ENCODE results near the gene PRKCH.

PRKCH gene

DNA sequence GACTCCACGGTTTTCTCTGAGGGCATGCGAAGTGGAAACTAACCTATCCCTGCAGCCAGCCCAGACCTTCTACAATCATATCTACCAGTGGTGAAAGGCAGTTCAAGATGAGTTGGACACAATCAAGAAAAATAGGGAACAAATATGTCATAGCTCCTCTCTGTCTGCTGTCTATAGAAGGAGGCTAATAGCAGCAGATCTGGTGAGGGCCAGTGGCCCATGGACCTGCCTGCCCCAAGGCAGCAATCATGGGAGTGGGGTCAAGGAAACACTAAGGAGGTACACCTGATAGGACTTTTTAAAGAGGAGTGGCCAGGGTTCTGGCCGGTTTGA is 149.5 kb downstream of the PRKCH start:
- H3K4me3 ChIP-seq (ENCODE audit: low read depth, low read length): no peak overlapping the region
- DNase-seq (ENCODE audit: low read depth): no peak
- TF ChIP-seq, protein P1, sequence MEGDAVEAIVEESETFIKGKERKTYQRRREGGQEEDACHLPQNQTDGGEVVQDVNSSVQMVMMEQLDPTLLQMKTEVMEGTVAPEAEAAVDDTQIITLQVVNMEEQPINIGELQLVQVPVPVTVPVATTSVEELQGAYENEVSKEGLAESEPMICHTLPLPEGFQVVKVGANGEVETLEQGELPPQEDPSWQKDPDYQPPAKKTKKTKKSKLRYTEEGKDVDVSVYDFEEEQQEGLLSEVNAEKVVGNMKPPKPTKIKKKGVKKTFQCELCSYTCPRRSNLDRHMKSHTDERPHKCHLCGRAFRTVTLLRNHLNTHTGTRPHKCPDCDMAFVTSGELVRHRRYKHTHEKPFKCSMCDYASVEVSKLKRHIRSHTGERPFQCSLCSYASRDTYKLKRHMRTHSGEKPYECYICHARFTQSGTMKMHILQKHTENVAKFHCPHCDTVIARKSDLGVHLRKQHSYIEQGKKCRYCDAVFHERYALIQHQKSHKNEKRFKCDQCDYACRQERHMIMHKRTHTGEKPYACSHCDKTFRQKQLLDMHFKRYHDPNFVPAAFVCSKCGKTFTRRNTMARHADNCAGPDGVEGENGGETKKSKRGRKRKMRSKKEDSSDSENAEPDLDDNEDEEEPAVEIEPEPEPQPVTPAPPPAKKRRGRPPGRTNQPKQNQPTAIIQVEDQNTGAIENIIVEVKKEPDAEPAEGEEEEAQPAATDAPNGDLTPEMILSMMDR (conservative IDR thresholded peaks at IDR 0.05; ENCODE audit: low read depth, low read length): no peak

DNA sequence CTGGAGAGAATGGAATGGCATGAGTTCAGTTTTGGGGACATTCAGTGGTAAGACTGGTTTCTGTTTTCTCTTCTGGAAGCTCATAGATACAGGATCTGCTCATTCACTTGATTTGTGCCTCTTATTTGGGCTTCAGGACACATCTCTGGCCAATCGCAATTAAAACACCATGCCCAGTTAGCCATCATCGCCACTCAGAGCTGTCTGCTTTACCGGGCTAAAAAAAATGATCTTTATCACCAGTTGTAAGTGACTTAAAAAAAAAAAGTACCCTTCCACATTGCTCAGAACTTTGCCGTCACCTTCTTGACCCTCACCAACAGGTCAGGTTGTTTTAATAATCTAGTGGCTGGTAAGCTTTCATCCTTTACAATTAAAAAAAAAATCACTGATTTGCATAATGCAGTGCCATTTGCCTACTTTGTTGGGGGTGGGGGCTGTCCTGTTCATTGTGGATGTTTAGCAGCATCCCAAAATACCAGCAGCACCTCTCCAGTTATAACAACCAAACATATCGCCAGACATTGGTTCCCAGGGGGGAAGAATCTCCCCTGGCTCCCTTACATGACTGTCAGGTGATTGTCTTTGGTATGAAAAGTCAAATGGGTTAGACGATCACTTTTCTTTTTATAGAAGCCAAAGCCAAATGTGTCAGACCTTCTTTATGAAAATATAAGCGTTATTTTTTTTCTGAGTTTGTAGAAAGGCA is 150.1 kb downstream of the PRKCH start:
- TF ChIP-seq, protein P1 (conservative IDR thresholded peaks at IDR 0.05; ENCODE audit: low read depth, low read length): no peak
- H3K4me3 ChIP-seq (ENCODE audit: low read depth, low read length): peak overlapping the region; percentile 56
- DNase-seq (ENCODE audit: low read depth): peak; percentile 67

- H3K4me3 ChIP-seq (ENCODE audit: low read depth, low read length): peak overlapping the region; percentile 56
- DNase-seq (ENCODE audit: low read depth): peak; percentile 98
Observed at GRCh38 chr14:61472011-61472672, 150.8 kb downstream of the PRKCH start.

GRCh38 chr14:61472801-61473376 is 151.5 kb downstream of the PRKCH start:
- DNase-seq (ENCODE audit: low read depth): no peak
- TF ChIP-seq, protein P1 (conservative IDR thresholded peaks at IDR 0.05; ENCODE audit: low read depth, low read length): no peak
- H3K4me3 ChIP-seq (ENCODE audit: low read depth, low read length): no peak overlapping the region

More at GRCh38 chr14:61472011-61472672, 150.8 kb downstream of the PRKCH start:
- TF ChIP-seq, protein P1 (conservative IDR thresholded peaks at IDR 0.05; ENCODE audit: low read depth, low read length): no peak

- no peak overlapping the region for H3K4me3 ChIP-seq (ENCODE audit: low read depth, low read length)
- TF ChIP-seq, protein P1 (conservative IDR thresholded peaks at IDR 0.05; ENCODE audit: low read depth, low read length): no peak
- DNase-seq (ENCODE audit: low read depth): no peak
Observed at GRCh38 chr14:61474015-61474414, 152.6 kb downstream of the PRKCH start.

- H3K4me3 ChIP-seq (ENCODE audit: low read depth, low read length): no peak overlapping the region
- TF ChIP-seq, protein P1 (conservative IDR thresholded peaks at IDR 0.05; ENCODE audit: low read depth, low read length): peak; percentile 36
- peak; percentile 56 for DNase-seq (ENCODE audit: low read depth)
Observed at GRCh38 chr14:61474701-61475100, 153.3 kb downstream of the PRKCH start.
